H1 (cell line): ENCODE data around the gene TMEM145. TPM values are rescaled to one million over a fixed set of nuclear protein-coding genes. Genes with fewer than 3 reads are reported as not detected.

ENCODE experiments used
- CBX8 ChIP-seq: fragments of 300-800, 300-1000 bp; sonication (generic); IDR thresholded peaks from 2 replicates; pipeline ENCODE4 v1.7.1; 2016; ENCODE audit warnings: low read depth, low read length, borderline replicate concordance
- CEBPB ChIP-seq: IDR thresholded peaks from 2 replicates; pipeline ENCODE4 v1.6.1; 2012; ENCODE audit warnings: low read depth, low read length
- CHD1 ChIP-seq: IDR thresholded peaks from 2 replicates; pipeline ENCODE4 v1.6.1; 2012; ENCODE audit warnings: low read depth, low read length, improper control_type of control experiment
- CREB1 ChIP-seq: IDR thresholded peaks from 2 replicates; pipeline ENCODE4 v1.6.1; 2012; ENCODE audit warnings: inconsistent platforms
- CTBP2 ChIP-seq: IDR thresholded peaks from 2 replicates; pipeline ENCODE4 v1.7.0; 2011; ENCODE audit warnings: borderline replicate concordance, mild to moderate bottlenecking, moderate library complexity, mixed read lengths, low read length; ENCODE audit not compliant: insufficient read depth, insufficient read length
- EP300 ChIP-seq, 2 experiments: IDR thresholded peaks; 1 replicate in 1 of 2; 2 replicates in 1 of 2; pipeline ENCODE4 v1.6.1; 2011 to 2012; ENCODE audit warnings: low read depth in 2 of 2, low read length in 2 of 2, mild to moderate bottlenecking in 2 of 2, borderline replicate concordance in 1 of 2, inconsistent platforms in 1 of 2, moderate library complexity in 1 of 2
- GTF2F1 ChIP-seq: IDR thresholded peaks from 2 replicates; pipeline ENCODE4 v1.6.1; 2012; ENCODE audit warnings: low read depth, low read length, improper control_type of control experiment, borderline replicate concordance
- HDAC2 ChIP-seq, 2 experiments: fragments of 300-600 bp in 1 of 2; sonication (generic) in 1 of 2; IDR thresholded peaks; 2 replicates each; pipeline ENCODE4 v1.6.1; 2011 to 2012; ENCODE audit warnings: low read depth in 2 of 2, low read length in 2 of 2, mild to moderate bottlenecking in 2 of 2, moderate library complexity in 2 of 2, borderline replicate concordance in 1 of 2, inconsistent platforms in 1 of 2
- HDAC6 ChIP-seq: IDR thresholded peaks from one replicate; pipeline ENCODE4 v1.7.1; 2012; ENCODE audit warnings: low read depth, mild to moderate bottlenecking, inconsistent platforms, low read length, moderate library complexity
- JUN ChIP-seq: IDR thresholded peaks from 2 replicates; pipeline ENCODE4 v1.6.1; 2011; ENCODE audit warnings: low read depth, mild to moderate bottlenecking, improper control_type of control experiment, low read length
- JUND ChIP-seq: IDR thresholded peaks from 2 replicates; pipeline ENCODE4 v1.6.1; 2011; ENCODE audit warnings: mild to moderate bottlenecking, improper control_type of control experiment, low read length
- NANOG ChIP-seq: IDR thresholded peaks from 2 replicates; pipeline ENCODE4 v1.6.1; 2011; ENCODE audit warnings: low read length, low read depth, mild to moderate bottlenecking, inconsistent platforms; ENCODE audit not compliant: insufficient read depth, poor library complexity, severe bottlenecking
- PHF8 ChIP-seq: fragments of 200-600 bp; sonication (generic); conservative IDR thresholded peaks from 2 replicates; pipeline ENCODE4 v1.7.1; 2012; ENCODE audit warnings: low read depth, mild to moderate bottlenecking, inconsistent platforms, low read length, moderate library complexity
- RFX5 ChIP-seq: IDR thresholded peaks from 2 replicates; pipeline ENCODE4 v1.6.1; 2011; ENCODE audit warnings: low read depth, low read length, improper control_type of control experiment, borderline replicate concordance
- SAP30 ChIP-seq: fragments of 300-600 bp; sonication (generic); IDR thresholded peaks from 2 replicates; pipeline ENCODE4 v1.7.1; 2012; ENCODE audit warnings: low read length, moderate library complexity, mild to moderate bottlenecking, inconsistent platforms; ENCODE audit not compliant: insufficient read depth, insufficient replicate concordance
- SIRT6 ChIP-seq: IDR thresholded peaks from one replicate; pipeline ENCODE4 v1.7.1; 2012; ENCODE audit warnings: low read length, inconsistent platforms
- SP1 ChIP-seq: IDR thresholded peaks from 2 replicates; pipeline ENCODE4 v1.6.1; 2011; ENCODE audit warnings: low read depth, low read length
- TBP ChIP-seq: IDR thresholded peaks from 2 replicates; pipeline ENCODE4 v1.6.1; 2011; ENCODE audit warnings: low read depth, low read length, improper control_type of control experiment
- YY1 ChIP-seq: IDR thresholded peaks from 2 replicates; pipeline ENCODE4 v1.6.1; 2011; ENCODE audit warnings: low read depth, mild to moderate bottlenecking, low read length
- polyA plus RNA-seq, 7 experiments: library from polyadenylated mRNA; depleted of rRNA in 3 of 7; stranded (reverse) in 5 of 7; unstranded in 2 of 7; fragments of >200 nt in 5 of 7; fragments of 200-250 nt in 2 of 7; gene quantifications; 1 replicate in 5 of 7; 2 replicates in 1 of 7; 4 replicates in 1 of 7; pipeline versions ENCODE4 v1.2.1 to v1.2.3, GENCODE V29; 2011 to 2013; ENCODE audit warnings: missing spikeins in 2 of 7, mixed read lengths in 2 of 7
- total RNA-seq: library from RNA; stranded (reverse); fragmentation: NEBNext Ultra II Directional; extraction: Animal tissue kit (Norgen Biotek cat#: 25700); gene quantifications from 2 replicates; pipeline ENCODE4 v1.2.1, GENCODE V29; 2021
- TF ChIP-seq, protein P1 (sequence below): IDR thresholded peaks from 2 replicates; pipeline ENCODE4 v1.6.1; 2012; ENCODE audit warnings: inconsistent platforms
- TF ChIP-seq, protein P2 (sequence below), 3 experiments: IDR thresholded peaks; 1 replicate in 2 of 3; 2 replicates in 1 of 3; pipeline versions ENCODE4 v1.5.1 to v1.6.1; 2011; ENCODE audit warnings: low read length in 3 of 3, mild to moderate bottlenecking in 3 of 3, inconsistent platforms in 2 of 3, low read depth in 1 of 3, moderate library complexity in 1 of 3; ENCODE audit not compliant: insufficient read depth in 1 of 3; ENCODE audit errors: control extremely low read depth in 1 of 3

TMEM145 gene
- total and polyA plus RNA-seq, 2 of the 8 experiments (the other 6 are each of a cell fraction or from before 2014, with no cell fraction given) = 2.3 to 4.7 TPM

DNA sequence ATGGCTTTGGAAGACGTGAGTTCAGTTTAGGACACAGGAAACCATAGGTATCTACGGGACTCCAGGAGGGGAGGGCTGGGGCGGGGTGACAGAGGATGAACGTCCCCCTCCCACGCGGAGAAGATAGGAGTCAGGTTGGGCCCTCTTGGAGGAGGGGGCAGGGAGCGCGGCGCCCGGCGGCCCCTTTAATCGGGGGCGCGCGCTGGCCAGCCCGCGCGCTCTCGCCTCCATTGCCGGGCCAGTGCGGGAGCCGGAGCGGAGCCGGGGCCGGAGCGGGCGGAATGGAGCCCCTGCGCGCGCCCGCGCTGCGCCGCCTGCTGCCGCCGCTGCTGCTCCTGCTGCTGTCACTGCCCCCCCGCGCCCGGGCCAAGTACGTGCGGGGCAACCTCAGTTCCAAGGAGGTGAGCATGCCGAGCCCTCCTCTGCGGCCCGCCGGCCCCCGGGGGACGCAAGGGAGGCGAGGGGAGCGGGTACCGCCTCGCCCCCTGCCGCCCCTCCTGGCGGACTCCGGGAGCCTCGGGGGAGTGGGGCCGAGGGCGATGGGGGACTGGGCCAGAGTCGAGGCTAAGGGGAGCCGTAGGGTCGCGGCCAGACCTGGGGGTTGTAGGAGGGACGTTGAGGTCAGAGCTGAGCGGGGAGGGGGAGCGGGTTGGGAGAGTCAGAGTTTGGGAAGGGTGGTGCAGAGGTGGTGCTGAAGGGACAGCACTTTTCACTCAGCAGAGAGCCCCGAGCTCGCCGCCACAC lies at the start of gene TMEM145 (continued):
- TF ChIP-seq CTBP2 = no peak
- TF ChIP-seq HDAC2 (IDR thresholded peaks at IDR 0.05; ENCODE audit: borderline replicate concordance in 1 of 2, low read depth in 2 of 2, low read length in 2 of 2) = no peak
- peak; percentile 14; the same call in 1 of the 2 replicates for TF ChIP-seq TBP
- TF ChIP-seq GTF2F1 = no peak
- TF ChIP-seq, protein P1, sequence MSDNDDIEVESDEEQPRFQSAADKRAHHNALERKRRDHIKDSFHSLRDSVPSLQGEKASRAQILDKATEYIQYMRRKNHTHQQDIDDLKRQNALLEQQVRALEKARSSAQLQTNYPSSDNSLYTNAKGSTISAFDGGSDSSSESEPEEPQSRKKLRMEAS = no peak
- TF ChIP-seq JUND = no peak
- no peak for TF ChIP-seq CEBPB
- TF ChIP-seq PHF8 = 0 out of 2 replicates have a peak, but pooled peaks have one; percentile 17
- no peak for TF ChIP-seq HDAC6
- TF ChIP-seq SIRT6 = no peak
- TF ChIP-seq CHD1 = no peak
- no peak for TF ChIP-seq CBX8
- no peak; the same call in 1 of the 2 replicates for TF ChIP-seq CREB1
- TF ChIP-seq EP300 (IDR thresholded peaks at IDR 0.05; ENCODE audit: borderline replicate concordance in 1 of 2, low read depth in 2 of 2, low read length in 2 of 2) = no peak
- no peak for TF ChIP-seq JUN
- no peak for TF ChIP-seq YY1
- TF ChIP-seq SAP30 = peak; percentile 66
- no peak for TF ChIP-seq RFX5
- TF ChIP-seq, protein P2, sequence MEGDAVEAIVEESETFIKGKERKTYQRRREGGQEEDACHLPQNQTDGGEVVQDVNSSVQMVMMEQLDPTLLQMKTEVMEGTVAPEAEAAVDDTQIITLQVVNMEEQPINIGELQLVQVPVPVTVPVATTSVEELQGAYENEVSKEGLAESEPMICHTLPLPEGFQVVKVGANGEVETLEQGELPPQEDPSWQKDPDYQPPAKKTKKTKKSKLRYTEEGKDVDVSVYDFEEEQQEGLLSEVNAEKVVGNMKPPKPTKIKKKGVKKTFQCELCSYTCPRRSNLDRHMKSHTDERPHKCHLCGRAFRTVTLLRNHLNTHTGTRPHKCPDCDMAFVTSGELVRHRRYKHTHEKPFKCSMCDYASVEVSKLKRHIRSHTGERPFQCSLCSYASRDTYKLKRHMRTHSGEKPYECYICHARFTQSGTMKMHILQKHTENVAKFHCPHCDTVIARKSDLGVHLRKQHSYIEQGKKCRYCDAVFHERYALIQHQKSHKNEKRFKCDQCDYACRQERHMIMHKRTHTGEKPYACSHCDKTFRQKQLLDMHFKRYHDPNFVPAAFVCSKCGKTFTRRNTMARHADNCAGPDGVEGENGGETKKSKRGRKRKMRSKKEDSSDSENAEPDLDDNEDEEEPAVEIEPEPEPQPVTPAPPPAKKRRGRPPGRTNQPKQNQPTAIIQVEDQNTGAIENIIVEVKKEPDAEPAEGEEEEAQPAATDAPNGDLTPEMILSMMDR (IDR thresholded peaks at IDR 0.05; ENCODE audit: control extremely low read depth in 1 of 3, insufficient read depth in 1 of 3, low read depth in 1 of 3, low read length in 3 of 3) = peak in 2 of 3 experiments; percentile 4 to 13; a peak in 3 of 4 replicates
- no peak for TF ChIP-seq SP1
- TF ChIP-seq NANOG = no peak
